ENCODE measurements around the gene FAM83C. TPM values are rescaled to one million over a fixed set of nuclear protein-coding genes. Genes with fewer than 3 reads are reported as not detected.
A peak's percentile ranks its signal among the peaks of the same experiment; 100 is the strongest.

FAM83C gene
- total and polyA plus RNA-seq, 9 of the 15 experiments (the other 6 are each of a cell fraction or from before 2014, with no cell fraction given): not detected

- TF ChIP-seq SIN3A (IDR thresholded peaks at IDR 0.05; ENCODE audit: borderline replicate concordance in 2 of 2, control insufficient read depth in 1 of 2, low read depth in 2 of 2, low read length in 2 of 2) (peak in 1 of 2 experiments; percentile 55; a peak in 1 of 4 replicates), HLTF (IDR thresholded peaks at IDR 0.05) (no peak), ZNF282 (CRISPR knock-in tag; IDR thresholded peaks at IDR 0.05) (no peak), ZNF146 (CRISPR knock-in tag; IDR thresholded peaks at IDR 0.05; ENCODE audit: unreplicated experiment) (no peak), PTTG1 (tag; IDR thresholded peaks at IDR 0.05; ENCODE audit: low read depth) (no peak), ZEB2 (IDR thresholded peaks at IDR 0.05) (no peak), RBM39 (optimal IDR thresholded peaks at IDR 0.05; ENCODE audit: low read depth, low read length) (no peak), MEIS2 (IDR thresholded peaks at IDR 0.05; ENCODE audit: partially characterized antibody) (no peak), UBTF (IDR thresholded peaks at IDR 0.05; ENCODE audit: borderline replicate concordance in 1 of 2, low read depth in 2 of 2, low read length in 2 of 2) (peak; percentile 54 to 78; a peak in 2 of 4 replicates), LEF1 (IDR thresholded peaks at IDR 0.05) (no peak), HSF4 (CRISPR knock-in tag; IDR thresholded peaks at IDR 0.05; ENCODE audit: borderline replicate concordance) (no peak), GTF2A2 (tag; IDR thresholded peaks at IDR 0.05) (no peak), ZNF445 (CRISPR knock-in tag; IDR thresholded peaks at IDR 0.05; ENCODE audit: low read depth) (no peak), MXI1 (IDR thresholded peaks at IDR 0.05; ENCODE audit: low read depth, low read length) (no peak; the same call in 1 of the 2 replicates), ZNF280B (CRISPR knock-in tag; IDR thresholded peaks at IDR 0.05) (no peak), SIN3B (IDR thresholded peaks at IDR 0.05; ENCODE audit: low read depth) (no peak)
- TF ChIP-seq, protein P1, sequence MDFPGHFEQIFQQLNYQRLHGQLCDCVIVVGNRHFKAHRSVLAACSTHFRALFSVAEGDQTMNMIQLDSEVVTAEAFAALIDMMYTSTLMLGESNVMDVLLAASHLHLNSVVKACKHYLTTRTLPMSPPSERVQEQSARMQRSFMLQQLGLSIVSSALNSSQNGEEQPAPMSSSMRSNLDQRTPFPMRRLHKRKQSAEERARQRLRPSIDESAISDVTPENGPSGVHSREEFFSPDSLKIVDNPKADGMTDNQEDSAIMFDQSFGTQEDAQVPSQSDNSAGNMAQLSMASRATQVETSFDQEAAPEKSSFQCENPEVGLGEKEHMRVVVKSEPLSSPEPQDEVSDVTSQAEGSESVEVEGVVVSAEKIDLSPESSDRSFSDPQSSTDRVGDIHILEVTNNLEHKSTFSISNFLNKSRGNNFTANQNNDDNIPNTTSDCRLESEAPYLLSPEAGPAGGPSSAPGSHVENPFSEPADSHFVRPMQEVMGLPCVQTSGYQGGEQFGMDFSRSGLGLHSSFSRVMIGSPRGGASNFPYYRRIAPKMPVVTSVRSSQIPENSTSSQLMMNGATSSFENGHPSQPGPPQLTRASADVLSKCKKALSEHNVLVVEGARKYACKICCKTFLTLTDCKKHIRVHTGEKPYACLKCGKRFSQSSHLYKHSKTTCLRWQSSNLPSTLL (IDR thresholded peaks at IDR 0.05): no peak
These were observed 14.5 kb downstream of the FAM83C start, which contains the start of gene MMP24OS (continued) for GRCh38 chr20:35277531-35278395.
